Measurements from ENCODE around the gene RETREG3. TPM values are rescaled to one million over a fixed set of nuclear protein-coding genes. Genes with fewer than 3 reads are reported as not detected.
A peak's percentile ranks its signal among the peaks of the same experiment; 100 is the strongest.

Gene RETREG3
- total and polyA plus RNA-seq, 9 of the 15 experiments (the other 6 are each of a cell fraction or from before 2014, with no cell fraction given) = 4.1 to 39.0 (median 16.9) TPM

DNA sequence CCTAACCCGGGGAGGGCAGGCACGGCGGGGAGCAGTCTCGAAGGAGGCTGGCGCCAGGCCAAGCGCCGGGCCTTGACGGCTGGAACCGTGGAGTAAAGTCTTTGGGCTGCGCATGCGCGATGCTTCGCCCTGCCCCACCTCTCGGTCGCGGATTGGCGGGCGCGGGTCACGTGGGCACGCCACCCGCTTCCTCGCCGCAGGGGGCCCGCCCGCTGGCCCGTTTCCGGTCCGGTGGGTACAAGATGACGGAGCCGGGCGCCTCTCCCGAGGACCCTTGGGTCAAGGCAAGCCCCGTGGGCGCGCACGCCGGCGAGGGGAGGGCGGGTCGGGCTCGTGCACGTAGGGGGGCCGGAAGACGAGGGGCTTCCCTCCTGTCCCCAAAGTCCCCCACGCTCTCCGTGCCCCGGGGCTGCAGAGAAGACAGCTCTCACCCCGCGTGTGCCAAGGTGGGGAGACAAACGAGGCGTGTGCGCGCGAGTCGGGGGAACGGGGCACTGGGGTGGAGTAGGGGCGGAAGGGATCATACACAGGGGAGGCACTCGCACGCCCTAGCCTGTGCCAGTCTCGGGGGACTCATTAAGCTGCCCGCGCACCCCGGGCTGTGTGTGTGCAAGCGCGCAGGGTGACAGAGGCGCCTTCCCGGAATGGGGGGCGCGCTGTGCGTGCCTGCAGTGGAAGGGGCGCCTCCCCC, 42.1 kb downstream of the RETREG3 start, which contains the start of gene MLX (continued):
- TF ChIP-seq, protein P1, sequence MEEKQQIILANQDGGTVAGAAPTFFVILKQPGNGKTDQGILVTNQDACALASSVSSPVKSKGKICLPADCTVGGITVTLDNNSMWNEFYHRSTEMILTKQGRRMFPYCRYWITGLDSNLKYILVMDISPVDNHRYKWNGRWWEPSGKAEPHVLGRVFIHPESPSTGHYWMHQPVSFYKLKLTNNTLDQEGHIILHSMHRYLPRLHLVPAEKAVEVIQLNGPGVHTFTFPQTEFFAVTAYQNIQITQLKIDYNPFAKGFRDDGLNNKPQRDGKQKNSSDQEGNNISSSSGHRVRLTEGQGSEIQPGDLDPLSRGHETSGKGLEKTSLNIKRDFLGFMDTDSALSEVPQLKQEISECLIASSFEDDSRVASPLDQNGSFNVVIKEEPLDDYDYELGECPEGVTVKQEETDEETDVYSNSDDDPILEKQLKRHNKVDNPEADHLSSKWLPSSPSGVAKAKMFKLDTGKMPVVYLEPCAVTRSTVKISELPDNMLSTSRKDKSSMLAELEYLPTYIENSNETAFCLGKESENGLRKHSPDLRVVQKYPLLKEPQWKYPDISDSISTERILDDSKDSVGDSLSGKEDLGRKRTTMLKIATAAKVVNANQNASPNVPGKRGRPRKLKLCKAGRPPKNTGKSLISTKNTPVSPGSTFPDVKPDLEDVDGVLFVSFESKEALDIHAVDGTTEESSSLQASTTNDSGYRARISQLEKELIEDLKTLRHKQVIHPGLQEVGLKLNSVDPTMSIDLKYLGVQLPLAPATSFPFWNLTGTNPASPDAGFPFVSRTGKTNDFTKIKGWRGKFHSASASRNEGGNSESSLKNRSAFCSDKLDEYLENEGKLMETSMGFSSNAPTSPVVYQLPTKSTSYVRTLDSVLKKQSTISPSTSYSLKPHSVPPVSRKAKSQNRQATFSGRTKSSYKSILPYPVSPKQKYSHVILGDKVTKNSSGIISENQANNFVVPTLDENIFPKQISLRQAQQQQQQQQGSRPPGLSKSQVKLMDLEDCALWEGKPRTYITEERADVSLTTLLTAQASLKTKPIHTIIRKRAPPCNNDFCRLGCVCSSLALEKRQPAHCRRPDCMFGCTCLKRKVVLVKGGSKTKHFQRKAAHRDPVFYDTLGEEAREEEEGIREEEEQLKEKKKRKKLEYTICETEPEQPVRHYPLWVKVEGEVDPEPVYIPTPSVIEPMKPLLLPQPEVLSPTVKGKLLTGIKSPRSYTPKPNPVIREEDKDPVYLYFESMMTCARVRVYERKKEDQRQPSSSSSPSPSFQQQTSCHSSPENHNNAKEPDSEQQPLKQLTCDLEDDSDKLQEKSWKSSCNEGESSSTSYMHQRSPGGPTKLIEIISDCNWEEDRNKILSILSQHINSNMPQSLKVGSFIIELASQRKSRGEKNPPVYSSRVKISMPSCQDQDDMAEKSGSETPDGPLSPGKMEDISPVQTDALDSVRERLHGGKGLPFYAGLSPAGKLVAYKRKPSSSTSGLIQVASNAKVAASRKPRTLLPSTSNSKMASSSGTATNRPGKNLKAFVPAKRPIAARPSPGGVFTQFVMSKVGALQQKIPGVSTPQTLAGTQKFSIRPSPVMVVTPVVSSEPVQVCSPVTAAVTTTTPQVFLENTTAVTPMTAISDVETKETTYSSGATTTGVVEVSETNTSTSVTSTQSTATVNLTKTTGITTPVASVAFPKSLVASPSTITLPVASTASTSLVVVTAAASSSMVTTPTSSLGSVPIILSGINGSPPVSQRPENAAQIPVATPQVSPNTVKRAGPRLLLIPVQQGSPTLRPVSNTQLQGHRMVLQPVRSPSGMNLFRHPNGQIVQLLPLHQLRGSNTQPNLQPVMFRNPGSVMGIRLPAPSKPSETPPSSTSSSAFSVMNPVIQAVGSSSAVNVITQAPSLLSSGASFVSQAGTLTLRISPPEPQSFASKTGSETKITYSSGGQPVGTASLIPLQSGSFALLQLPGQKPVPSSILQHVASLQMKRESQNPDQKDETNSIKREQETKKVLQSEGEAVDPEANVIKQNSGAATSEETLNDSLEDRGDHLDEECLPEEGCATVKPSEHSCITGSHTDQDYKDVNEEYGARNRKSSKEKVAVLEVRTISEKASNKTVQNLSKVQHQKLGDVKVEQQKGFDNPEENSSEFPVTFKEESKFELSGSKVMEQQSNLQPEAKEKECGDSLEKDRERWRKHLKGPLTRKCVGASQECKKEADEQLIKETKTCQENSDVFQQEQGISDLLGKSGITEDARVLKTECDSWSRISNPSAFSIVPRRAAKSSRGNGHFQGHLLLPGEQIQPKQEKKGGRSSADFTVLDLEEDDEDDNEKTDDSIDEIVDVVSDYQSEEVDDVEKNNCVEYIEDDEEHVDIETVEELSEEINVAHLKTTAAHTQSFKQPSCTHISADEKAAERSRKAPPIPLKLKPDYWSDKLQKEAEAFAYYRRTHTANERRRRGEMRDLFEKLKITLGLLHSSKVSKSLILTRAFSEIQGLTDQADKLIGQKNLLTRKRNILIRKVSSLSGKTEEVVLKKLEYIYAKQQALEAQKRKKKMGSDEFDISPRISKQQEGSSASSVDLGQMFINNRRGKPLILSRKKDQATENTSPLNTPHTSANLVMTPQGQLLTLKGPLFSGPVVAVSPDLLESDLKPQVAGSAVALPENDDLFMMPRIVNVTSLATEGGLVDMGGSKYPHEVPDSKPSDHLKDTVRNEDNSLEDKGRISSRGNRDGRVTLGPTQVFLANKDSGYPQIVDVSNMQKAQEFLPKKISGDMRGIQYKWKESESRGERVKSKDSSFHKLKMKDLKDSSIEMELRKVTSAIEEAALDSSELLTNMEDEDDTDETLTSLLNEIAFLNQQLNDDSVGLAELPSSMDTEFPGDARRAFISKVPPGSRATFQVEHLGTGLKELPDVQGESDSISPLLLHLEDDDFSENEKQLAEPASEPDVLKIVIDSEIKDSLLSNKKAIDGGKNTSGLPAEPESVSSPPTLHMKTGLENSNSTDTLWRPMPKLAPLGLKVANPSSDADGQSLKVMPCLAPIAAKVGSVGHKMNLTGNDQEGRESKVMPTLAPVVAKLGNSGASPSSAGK (IDR thresholded peaks at IDR 0.05) = 0 out of 2 replicates have a peak, but pooled peaks have one; percentile 9
- TF ChIP-seq ZC3H11A (IDR thresholded peaks at IDR 0.05; ENCODE audit: low read depth, low read length) = no peak
- no peak for TF ChIP-seq ZNF197 (CRISPR knock-in tag; IDR thresholded peaks at IDR 0.05; ENCODE audit: low read depth)
- TF ChIP-seq ELF2 (CRISPR knock-in tag; IDR thresholded peaks at IDR 0.05) = peak; percentile 63; the same call in 1 of the 2 replicates
- TF ChIP-seq ZNF217 (CRISPR knock-in tag; IDR thresholded peaks at IDR 0.05) = no peak
- no peak for TF ChIP-seq GTF2B (IDR thresholded peaks at IDR 0.05; ENCODE audit: extremely low read depth, insufficient read length)
- TF ChIP-seq GATA2 (CRISPR knock-in tag; IDR thresholded peaks at IDR 0.05) = no peak
- TF ChIP-seq, protein P2, sequence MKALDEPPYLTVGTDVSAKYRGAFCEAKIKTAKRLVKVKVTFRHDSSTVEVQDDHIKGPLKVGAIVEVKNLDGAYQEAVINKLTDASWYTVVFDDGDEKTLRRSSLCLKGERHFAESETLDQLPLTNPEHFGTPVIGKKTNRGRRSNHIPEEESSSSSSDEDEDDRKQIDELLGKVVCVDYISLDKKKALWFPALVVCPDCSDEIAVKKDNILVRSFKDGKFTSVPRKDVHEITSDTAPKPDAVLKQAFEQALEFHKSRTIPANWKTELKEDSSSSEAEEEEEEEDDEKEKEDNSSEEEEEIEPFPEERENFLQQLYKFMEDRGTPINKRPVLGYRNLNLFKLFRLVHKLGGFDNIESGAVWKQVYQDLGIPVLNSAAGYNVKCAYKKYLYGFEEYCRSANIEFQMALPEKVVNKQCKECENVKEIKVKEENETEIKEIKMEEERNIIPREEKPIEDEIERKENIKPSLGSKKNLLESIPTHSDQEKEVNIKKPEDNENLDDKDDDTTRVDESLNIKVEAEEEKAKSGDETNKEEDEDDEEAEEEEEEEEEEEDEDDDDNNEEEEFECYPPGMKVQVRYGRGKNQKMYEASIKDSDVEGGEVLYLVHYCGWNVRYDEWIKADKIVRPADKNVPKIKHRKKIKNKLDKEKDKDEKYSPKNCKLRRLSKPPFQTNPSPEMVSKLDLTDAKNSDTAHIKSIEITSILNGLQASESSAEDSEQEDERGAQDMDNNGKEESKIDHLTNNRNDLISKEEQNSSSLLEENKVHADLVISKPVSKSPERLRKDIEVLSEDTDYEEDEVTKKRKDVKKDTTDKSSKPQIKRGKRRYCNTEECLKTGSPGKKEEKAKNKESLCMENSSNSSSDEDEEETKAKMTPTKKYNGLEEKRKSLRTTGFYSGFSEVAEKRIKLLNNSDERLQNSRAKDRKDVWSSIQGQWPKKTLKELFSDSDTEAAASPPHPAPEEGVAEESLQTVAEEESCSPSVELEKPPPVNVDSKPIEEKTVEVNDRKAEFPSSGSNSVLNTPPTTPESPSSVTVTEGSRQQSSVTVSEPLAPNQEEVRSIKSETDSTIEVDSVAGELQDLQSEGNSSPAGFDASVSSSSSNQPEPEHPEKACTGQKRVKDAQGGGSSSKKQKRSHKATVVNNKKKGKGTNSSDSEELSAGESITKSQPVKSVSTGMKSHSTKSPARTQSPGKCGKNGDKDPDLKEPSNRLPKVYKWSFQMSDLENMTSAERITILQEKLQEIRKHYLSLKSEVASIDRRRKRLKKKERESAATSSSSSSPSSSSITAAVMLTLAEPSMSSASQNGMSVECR (CRISPR knock-in tag; IDR thresholded peaks at IDR 0.05) = no peak; the same call in 1 of the 2 replicates
